Effector memory CD4-positive, alpha-beta T cell (primary cell): Measurements from ENCODE around the gene GALNT11.

Experiments used
- DNase-seq, 3 donors: peaks; one replicate each; pipeline ENCODE4 v3.0.0-alpha.2; 2020
- H3K27ac ChIP-seq: 2 replicates; pipeline ENCODE4 v1.7.0; 2013; ENCODE audit warnings: mild to moderate bottlenecking, low read length, moderate library complexity; ENCODE audit not compliant: insufficient read depth, poor library complexity, severe bottlenecking
- H3K27me3 ChIP-seq: replicated peaks from 2 replicates; pipeline ENCODE4 v1.7.0; 2013; ENCODE audit warnings: mild to moderate bottlenecking, low read length; ENCODE audit not compliant: insufficient read depth, control insufficient read depth, poor library complexity, severe bottlenecking
- H3K36me3 ChIP-seq: 2 replicates; pipeline ENCODE4 v1.7.0; 2013; ENCODE audit warnings: mild to moderate bottlenecking, low read length, moderate library complexity; ENCODE audit not compliant: control insufficient read depth, insufficient read depth
- H3K4me1 ChIP-seq: 2 replicates; pipeline ENCODE4 v1.7.0; 2013; ENCODE audit warnings: low read length, mild to moderate bottlenecking; ENCODE audit not compliant: control insufficient read depth, insufficient read depth, poor library complexity, severe bottlenecking
- H3K4me3 ChIP-seq: 2 replicates; pipeline ENCODE4 v1.7.0; 2013; ENCODE audit warnings: low read length, low read depth, mild to moderate bottlenecking; ENCODE audit not compliant: insufficient read depth, poor library complexity, severe bottlenecking
- H3K9me3 ChIP-seq: 2 replicates; pipeline ENCODE4 v1.7.0; 2013; ENCODE audit warnings: mild to moderate bottlenecking, low read length, moderate library complexity; ENCODE audit not compliant: control insufficient read depth

The GALNT11 gene

DNA sequence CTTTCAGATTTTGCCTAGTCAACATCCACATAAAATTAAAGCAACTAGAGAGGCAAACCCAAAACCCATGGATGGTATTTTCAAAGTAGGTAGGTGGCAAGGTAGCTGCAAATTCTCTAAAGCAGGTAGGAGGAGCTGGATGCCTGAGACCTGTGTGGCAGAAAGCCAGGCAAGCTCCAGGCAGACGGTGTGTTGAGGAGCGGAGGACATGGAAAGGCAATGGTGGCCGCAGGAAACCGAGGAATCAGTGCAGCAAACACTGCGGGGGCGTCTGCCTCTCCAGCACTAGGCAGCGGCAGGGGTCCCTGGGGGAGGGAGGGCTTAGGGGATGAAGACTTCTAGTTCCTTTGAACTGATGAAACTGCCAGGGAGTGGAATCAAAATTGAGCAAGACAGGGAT is 101.3 kb downstream of the GALNT11 start:
- no peaks in the 10 kb centered on the region for H3K4me1 ChIP-seq
- no peak for DNase-seq
- H3K9me3 ChIP-seq, result no peaks in the 10 kb centered on the region
- peaks cover 25% of the 10 kb centered on the region for H3K36me3 ChIP-seq
- H3K4me3 ChIP-seq, result no peak overlapping the region
- no peaks in the 10 kb centered on the region for H3K27me3 ChIP-seq
- H3K27ac ChIP-seq, result no peak overlapping the region

DNA sequence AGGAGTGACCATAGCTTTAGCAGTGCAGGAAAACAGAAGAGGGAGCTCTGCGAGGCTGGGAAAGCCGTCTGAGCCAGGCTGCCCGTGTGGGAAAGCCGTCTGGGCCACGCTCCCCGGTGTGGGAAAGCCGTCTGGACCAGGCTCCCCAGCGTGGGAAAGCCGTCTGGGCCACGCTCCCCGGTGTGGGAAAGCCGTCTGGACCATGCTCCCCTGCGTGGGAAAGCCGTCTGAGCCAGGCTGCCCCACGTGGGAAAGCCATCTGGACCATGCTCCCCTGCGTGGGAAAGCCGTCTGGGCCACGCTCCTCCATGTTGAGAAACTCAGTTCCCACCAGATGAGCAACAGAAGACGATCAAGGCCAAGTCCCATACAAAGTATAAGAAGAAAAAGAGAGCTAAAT is 101.8 kb downstream of the GALNT11 start:
- DNase-seq, result no peak
- peaks cover 25% of the 10 kb centered on the region for H3K36me3 ChIP-seq
- no peak overlapping the region for H3K27ac ChIP-seq
- no peaks in the 10 kb centered on the region for H3K4me1 ChIP-seq
- H3K9me3 ChIP-seq, result no peaks in the 10 kb centered on the region
- H3K27me3 ChIP-seq, result no peaks in the 10 kb centered on the region
- H3K4me3 ChIP-seq, result no peak overlapping the region

DNA sequence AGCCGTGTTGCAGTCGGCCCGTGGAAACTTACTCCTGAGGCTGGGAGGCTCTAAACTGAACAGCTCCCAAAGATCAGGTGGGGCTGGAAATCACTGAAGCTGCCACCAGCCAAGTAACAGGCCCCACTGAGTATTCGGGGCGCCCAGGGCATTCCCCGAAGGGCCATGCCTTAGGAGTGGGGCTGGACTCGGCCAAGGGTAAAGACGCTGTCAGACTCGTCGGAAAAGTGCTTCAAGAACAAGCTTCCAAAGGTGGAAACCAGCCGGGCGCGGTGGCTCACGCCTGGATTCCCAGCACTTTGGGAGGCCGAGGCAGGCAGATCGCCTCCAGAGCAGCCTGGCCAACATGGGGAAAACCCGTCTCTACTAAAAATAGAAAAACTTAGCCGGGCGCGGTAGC is 102.8 kb downstream of the GALNT11 start:
- Histone ChIP-seq H3K27ac (no peak overlapping the region), H3K36me3 (peaks cover 27% of the 10 kb centered on the region), H3K27me3 (no peaks in the 10 kb centered on the region), H3K9me3 (no peaks in the 10 kb centered on the region), H3K4me3 (no peak overlapping the region), H3K4me1 (no peaks in the 10 kb centered on the region)
- no peak for DNase-seq

DNA sequence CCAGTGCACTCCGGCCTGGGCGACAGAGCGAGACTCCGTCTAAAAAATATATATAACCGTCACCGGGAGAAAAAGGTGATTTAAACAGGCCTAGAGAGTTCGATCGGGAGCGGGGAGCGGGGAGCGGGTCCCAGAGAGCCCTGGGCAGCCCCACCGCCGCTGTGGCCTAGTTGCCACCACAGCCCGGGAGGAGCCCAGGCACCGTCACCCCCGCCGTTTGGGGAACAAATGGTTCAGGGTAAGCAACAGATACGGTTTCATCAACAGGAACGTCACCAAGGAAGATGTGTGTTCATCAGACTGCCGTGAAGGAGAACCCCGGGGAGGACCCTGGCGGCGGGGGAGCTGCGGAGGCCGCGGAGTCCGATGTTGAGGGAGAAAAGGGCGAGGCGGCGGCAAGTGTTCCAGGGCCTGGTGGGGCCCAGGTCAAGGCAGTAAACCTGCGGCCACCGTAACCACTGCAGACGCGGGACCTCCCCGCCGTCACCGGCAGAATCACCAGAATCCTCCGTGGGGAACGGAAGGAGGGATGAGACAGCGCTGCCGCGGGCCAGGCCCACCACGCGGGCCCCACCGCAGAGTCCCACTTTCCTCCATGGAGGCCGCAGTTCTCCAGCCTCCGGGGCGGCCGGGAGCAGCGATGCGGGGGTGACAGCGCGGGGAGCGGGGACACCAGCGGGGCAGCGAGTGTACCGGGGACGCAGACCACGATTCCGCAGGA is 103.4 kb downstream of the GALNT11 start:
- peaks cover 27% of the 10 kb centered on the region for H3K36me3 ChIP-seq
- no peak overlapping the region for H3K27ac ChIP-seq
- H3K27me3 ChIP-seq, result no peaks in the 10 kb centered on the region
- no peak overlapping the region for H3K4me3 ChIP-seq
- H3K4me1 ChIP-seq, result no peaks in the 10 kb centered on the region
- no peaks in the 10 kb centered on the region for H3K9me3 ChIP-seq
- DNase-seq, result no peak

DNA sequence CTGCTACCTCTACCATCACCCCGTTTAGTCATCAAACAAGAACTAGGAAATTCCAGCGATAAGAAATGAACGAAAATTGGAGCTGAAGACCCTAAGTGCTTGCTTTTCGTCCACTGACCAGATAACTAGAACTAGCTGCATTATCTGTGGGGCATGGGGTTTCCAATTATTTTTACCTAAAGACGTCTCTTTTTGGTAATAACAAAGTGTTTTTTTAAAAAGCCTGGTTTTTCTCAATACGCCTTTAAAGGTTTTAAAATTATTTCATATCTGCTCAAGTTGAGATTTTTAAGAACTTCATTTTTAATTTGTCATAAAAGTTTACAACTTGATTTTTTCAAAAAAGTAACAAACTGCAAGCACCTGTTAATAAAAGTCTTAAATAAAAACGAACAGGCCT is 104.2 kb downstream of the GALNT11 start:
- Histone ChIP-seq H3K27me3 (no peaks in the 10 kb centered on the region), H3K4me3 (no peak overlapping the region), H3K4me1 (no peaks in the 10 kb centered on the region), H3K36me3 (peaks cover 19% of the 10 kb centered on the region), H3K9me3 (no peaks in the 10 kb centered on the region), H3K27ac (no peak overlapping the region)
- DNase-seq, result no peak

DNA sequence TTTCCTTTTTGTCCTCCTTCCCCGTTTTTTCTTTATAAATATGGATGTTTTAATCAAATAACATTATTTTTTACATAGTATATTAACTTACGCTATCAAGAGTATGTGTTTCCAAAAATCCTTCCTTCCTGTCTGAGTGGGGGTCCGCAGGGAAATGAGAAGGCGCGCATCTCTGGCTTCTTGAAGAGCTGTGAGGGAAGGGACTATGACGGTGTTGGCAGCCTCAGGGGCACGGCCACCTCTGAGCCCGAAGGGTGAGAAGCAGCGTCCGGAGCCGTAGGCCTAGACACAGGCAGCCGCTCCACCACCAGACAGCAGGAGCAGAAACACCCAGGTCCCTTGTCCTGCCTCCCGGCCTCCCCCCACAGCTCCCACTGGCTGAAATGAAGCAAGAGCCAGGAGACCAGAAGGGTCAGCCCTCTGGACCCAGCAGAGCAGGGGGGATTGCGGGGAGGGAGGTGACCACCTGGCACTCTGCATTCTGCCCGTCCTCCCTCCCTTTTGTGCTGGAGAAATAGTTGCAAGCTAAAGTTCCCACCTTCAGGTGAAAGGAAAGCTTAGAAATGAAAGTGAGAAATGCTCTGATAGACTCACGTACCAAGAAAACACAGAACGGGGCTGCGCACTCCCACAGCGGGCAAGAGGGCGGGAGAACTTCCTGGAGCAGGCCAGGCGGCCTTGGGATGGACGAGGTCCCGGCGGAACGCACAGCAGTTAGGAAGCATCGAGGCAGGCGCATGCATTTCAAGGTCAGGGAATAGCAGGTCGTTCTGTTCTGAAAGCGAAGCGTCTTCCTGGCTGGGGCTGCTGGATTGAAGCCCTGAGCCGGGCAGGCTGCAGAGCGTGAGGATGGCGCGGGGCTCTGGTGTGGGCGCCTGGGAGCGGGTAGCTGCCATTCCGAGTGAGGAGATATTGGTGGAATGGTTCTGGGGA is 105.5 kb downstream of the GALNT11 start:
- H3K36me3 ChIP-seq, result peaks cover 14% of the 10 kb centered on the region
- no peaks in the 10 kb centered on the region for H3K9me3 ChIP-seq
- no peak for DNase-seq
- no peak overlapping the region for H3K27ac ChIP-seq
- H3K4me1 ChIP-seq, result no peaks in the 10 kb centered on the region
- no peaks in the 10 kb centered on the region for H3K27me3 ChIP-seq
- no peak overlapping the region for H3K4me3 ChIP-seq

DNA sequence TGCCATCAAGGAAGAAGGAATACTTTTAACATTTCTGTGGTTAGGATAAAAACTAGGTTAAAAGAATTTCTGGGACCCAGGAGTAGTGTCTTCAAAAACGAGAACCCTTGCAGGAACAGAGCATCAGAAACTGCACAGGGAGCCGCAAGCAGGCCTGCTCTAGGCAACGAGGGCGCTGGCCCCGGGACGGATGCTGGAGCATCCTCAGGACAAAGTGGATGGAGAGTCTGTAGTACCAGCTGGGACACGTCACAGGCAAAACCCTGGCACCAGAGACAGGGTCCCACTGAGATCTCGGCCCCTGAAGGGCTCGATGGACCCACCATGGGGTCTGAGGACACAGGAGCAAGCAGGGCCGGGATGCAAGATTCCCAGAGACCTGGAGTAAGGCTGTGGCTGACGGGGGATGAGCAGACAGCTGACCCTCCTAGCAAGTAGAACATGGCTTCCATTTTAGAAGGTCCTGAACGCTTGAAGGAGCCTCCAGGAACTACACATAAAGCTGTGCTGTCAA is 106.6 kb downstream of the GALNT11 start:
- Histone ChIP-seq H3K9me3 (no peaks in the 10 kb centered on the region), H3K36me3 (peaks cover 22% of the 10 kb centered on the region), H3K27me3 (no peaks in the 10 kb centered on the region), H3K27ac (no peak overlapping the region), H3K4me3 (no peak overlapping the region), H3K4me1 (no peaks in the 10 kb centered on the region)
- no peak for DNase-seq

DNA sequence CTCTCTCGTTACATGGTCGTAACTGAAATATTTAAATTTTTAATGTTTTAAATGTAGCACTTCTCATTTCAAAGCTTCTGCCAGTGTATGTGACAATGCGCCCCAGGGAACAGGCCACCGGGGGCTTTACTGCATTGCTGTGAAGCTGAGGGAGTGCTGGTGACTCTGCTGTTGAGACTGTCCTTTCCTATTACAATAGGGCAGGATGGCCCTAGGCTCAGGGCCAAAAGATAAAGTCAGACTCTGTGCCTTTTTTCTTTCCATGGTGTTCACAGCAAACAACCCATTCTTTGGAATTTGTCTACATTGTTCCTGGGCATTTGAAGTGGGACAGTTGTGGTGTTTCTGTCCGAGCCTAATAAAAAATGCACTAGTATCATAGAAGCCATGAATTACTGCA is 107.3 kb downstream of the GALNT11 start:
- H3K4me1 ChIP-seq, result no peaks in the 10 kb centered on the region
- H3K27ac ChIP-seq, result no peak overlapping the region
- H3K36me3 ChIP-seq, result peaks cover 29% of the 10 kb centered on the region
- no peak overlapping the region for H3K4me3 ChIP-seq
- no peaks in the 10 kb centered on the region for H3K9me3 ChIP-seq
- DNase-seq, result no peak
- no peaks in the 10 kb centered on the region for H3K27me3 ChIP-seq

DNA sequence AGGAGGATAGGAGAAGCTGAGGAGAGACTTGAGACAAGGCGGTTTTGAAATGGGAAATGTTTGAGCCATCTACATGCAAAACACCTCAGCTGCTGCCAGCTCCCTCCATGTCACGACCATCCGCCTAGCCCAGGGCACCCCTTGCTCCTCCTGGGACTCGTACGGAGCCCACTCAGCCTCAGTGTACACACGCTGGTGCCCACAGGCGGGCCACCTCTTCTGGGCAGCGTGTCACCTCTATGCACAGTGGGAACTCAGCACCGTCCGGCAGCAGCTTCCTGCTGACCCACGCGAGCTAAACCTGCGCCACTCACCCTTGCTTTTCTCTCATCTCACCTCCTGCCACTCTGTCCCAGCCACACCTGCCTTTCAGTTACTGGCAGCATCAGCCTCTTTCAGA is 108.3 kb downstream of the GALNT11 start:
- Histone ChIP-seq H3K36me3 (peaks cover 34% of the 10 kb centered on the region), H3K9me3 (no peaks in the 10 kb centered on the region), H3K4me3 (no peak overlapping the region), H3K27me3 (no peaks in the 10 kb centered on the region), H3K4me1 (no peaks in the 10 kb centered on the region), H3K27ac (no peak overlapping the region)
- DNase-seq, result no peak

DNA sequence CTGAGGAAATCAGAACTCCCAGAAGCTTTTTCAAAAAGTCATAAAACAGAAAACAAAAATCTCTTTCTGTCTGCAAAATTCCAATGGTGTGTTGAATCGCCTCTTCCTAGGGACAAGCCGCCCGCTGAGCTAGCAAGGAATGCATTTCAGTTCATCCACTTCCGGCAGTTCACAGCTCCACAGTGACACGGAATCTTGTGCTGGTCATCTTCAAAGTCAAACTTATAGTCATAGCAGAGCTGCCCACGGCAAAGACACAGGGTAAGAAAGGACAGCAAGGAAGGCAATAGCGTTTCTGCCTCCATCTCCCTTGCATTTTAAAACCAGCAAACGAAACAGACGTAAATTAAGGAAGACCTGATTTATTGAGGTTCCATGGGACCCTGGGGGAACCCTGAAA is 111.2 kb downstream of the GALNT11 start:
- H3K4me1 ChIP-seq, result no peaks in the 10 kb centered on the region
- no peak overlapping the region for H3K27ac ChIP-seq
- H3K9me3 ChIP-seq, result no peaks in the 10 kb centered on the region
- H3K36me3 ChIP-seq, result peaks cover 45% of the 10 kb centered on the region
- H3K27me3 ChIP-seq, result no peaks in the 10 kb centered on the region
- no peak for DNase-seq
- H3K4me3 ChIP-seq, result no peak overlapping the region
